Measurements from ENCODE around the gene EFEMP1. TPM values are rescaled to one million over a fixed set of nuclear protein-coding genes. Genes with fewer than 3 reads are reported as not detected.

Gene EFEMP1
- total and polyA plus RNA-seq, 2 of the 13 experiments (the other 11 are each of a cell fraction or from before 2014, with no cell fraction given) = not detected

DNA sequence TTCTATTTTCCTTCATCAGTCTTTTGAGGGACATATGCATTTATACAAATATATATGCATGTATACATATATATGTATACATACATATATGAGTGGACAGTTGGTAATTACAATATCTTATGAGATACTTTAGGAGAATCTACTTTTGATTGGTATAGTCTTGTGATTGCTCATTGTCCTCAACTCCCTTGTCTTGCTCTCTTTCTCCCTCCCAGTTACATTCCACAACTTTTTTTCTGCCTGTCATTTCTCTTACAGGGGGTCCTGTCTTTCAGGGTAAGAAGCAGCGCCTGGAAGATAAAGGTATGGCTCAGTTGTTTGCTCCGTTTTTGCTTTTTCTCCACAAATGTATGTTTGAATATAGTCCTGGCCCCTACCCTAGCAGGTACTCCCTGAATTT lies 19.9 kb downstream of the EFEMP1 start (continued):
- TF ChIP-seq, protein P1, sequence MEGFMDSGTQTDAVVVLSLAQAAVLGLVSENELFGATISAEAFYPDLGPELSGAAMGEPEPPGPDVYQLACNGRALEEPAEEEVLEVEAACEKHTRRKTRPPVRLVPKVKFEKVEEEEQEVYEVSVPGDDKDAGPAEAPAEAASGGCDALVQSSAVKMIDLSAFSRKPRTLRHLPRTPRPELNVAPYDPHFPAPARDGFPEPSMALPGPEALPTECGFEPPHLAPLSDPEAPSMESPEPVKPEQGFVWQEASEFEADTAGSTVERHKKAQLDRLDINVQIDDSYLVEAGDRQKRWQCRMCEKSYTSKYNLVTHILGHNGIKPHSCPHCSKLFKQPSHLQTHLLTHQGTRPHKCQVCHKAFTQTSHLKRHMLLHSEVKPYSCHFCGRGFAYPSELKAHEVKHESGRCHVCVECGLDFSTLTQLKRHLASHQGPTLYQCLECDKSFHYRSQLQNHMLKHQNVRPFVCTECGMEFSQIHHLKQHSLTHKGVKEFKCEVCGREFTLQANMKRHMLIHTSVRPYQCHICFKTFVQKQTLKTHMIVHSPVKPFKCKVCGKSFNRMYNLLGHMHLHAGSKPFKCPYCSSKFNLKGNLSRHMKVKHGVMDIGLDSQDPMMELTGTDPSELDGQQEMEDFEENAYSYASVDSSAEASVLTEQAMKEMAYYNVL (CRISPR knock-in tag; IDR thresholded peaks at IDR 0.05; ENCODE audit: borderline replicate concordance) = no peak
- TF ChIP-seq PCBP2 (optimal IDR thresholded peaks at IDR 0.05; ENCODE audit: low read depth, low read length, poor library complexity, severe bottlenecking) (no peak), HNRNPL (IDR thresholded peaks at IDR 0.05; ENCODE audit: low read depth, low read length) (no peak), ISL2 (CRISPR knock-in tag; IDR thresholded peaks at IDR 0.05) (no peak), NFRKB (IDR thresholded peaks at IDR 0.05) (no peak)
- TF ChIP-seq, protein P2, sequence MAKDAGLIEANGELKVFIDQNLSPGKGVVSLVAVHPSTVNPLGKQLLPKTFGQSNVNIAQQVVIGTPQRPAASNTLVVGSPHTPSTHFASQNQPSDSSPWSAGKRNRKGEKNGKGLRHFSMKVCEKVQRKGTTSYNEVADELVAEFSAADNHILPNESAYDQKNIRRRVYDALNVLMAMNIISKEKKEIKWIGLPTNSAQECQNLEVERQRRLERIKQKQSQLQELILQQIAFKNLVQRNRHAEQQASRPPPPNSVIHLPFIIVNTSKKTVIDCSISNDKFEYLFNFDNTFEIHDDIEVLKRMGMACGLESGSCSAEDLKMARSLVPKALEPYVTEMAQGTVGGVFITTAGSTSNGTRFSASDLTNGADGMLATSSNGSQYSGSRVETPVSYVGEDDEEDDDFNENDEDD (CRISPR knock-in tag; IDR thresholded peaks at IDR 0.05; ENCODE audit: borderline replicate concordance) = no peak
- TF ChIP-seq, protein P3, sequence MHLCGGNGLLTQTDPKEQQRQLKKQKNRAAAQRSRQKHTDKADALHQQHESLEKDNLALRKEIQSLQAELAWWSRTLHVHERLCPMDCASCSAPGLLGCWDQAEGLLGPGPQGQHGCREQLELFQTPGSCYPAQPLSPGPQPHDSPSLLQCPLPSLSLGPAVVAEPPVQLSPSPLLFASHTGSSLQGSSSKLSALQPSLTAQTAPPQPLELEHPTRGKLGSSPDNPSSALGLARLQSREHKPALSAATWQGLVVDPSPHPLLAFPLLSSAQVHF (CRISPR knock-in tag; IDR thresholded peaks at IDR 0.05) = no peak

DNA sequence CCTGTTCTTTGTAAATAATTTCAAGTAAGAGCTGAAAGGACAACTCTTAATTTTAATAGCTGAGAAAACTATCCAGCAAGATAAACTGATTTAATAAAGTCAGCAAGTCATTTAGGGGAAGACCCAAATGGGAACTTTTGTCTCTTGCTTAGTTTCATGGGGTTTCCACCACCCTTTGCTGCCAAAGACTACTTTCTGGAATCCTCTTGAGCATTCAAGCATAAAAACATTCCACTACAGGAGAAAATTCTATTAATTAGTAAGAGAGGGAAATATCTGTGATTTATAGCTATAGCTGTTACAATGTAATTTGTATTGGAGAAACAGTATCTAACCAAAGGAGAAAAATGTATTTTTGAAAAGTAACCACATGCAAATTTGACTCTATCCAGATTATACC lies 20.6 kb downstream of the EFEMP1 start:
- in situ Hi-C loops (cut with HindIII; ENCODE audit: extremely low pct_ligation_motif_present, low pct_unique_long_range_greater_than_20kb) (no loop called here), intact Hi-C loops (cut with micrococcal nuclease; ENCODE audit: unreplicated experiment) (no loop called here)
- no peaks in the 10 kb centered on the region for H3K79me2 ChIP-seq (ENCODE audit: insufficient read depth, low read length)
- FAIRE-seq (no peak), ATAC-seq (no peak), DNase-seq (ENCODE audit: low spot score) (no peak)
- H2AFZ ChIP-seq (ENCODE audit: low read length) = no peak overlapping the region
- POLR2A ChIA-PET = no interaction called here
- no TSS peak for BruUV-seq (replicated peaks)
- H4K20me1 ChIP-seq (ENCODE audit: insufficient read depth, low read length) = no peaks in the 10 kb centered on the region
- H3K36me3 ChIP-seq (replicated peaks in 1 of 2; ENCODE audit: control insufficient read depth in 1 of 2, insufficient read depth in 2 of 2, low read length in 2 of 2) = no peaks in the 10 kb centered on the region
- CTCF ChIA-PET (ENCODE audit: low intra/inter-chr PET ratio, low total read pairs) = no interaction called here
- H3K27me3 ChIP-seq (ENCODE audit: control insufficient read depth in 1 of 2, insufficient read depth in 2 of 2, low read length in 2 of 2) = no peaks in the 10 kb centered on the region
- H3K27ac ChIP-seq (ENCODE audit: extremely low read length, insufficient read depth, low read length) = no peak overlapping the region
- no peak overlapping the region for H3K9ac ChIP-seq (ENCODE audit: insufficient read depth, low read depth, low read length)
- H3K4me2 ChIP-seq (ENCODE audit: low read depth, low read length) = no peak overlapping the region
- H3K4me3 ChIP-seq (replicated peaks in 1 of 3; ENCODE audit: insufficient read depth in 1 of 3, low read depth in 2 of 3, low read length in 3 of 3) = no peak overlapping the region
- H3K4me1 ChIP-seq (ENCODE audit: insufficient read depth, low read length) = no peaks in the 10 kb centered on the region
- H3K9me3 ChIP-seq (ENCODE audit: low read length) = no peaks in the 10 kb centered on the region
- no peak for TF ChIP-seq ZNF773 (CRISPR knock-in tag; IDR thresholded peaks at IDR 0.05; ENCODE audit: borderline replicate concordance)
- TF ChIP-seq, protein P4, sequence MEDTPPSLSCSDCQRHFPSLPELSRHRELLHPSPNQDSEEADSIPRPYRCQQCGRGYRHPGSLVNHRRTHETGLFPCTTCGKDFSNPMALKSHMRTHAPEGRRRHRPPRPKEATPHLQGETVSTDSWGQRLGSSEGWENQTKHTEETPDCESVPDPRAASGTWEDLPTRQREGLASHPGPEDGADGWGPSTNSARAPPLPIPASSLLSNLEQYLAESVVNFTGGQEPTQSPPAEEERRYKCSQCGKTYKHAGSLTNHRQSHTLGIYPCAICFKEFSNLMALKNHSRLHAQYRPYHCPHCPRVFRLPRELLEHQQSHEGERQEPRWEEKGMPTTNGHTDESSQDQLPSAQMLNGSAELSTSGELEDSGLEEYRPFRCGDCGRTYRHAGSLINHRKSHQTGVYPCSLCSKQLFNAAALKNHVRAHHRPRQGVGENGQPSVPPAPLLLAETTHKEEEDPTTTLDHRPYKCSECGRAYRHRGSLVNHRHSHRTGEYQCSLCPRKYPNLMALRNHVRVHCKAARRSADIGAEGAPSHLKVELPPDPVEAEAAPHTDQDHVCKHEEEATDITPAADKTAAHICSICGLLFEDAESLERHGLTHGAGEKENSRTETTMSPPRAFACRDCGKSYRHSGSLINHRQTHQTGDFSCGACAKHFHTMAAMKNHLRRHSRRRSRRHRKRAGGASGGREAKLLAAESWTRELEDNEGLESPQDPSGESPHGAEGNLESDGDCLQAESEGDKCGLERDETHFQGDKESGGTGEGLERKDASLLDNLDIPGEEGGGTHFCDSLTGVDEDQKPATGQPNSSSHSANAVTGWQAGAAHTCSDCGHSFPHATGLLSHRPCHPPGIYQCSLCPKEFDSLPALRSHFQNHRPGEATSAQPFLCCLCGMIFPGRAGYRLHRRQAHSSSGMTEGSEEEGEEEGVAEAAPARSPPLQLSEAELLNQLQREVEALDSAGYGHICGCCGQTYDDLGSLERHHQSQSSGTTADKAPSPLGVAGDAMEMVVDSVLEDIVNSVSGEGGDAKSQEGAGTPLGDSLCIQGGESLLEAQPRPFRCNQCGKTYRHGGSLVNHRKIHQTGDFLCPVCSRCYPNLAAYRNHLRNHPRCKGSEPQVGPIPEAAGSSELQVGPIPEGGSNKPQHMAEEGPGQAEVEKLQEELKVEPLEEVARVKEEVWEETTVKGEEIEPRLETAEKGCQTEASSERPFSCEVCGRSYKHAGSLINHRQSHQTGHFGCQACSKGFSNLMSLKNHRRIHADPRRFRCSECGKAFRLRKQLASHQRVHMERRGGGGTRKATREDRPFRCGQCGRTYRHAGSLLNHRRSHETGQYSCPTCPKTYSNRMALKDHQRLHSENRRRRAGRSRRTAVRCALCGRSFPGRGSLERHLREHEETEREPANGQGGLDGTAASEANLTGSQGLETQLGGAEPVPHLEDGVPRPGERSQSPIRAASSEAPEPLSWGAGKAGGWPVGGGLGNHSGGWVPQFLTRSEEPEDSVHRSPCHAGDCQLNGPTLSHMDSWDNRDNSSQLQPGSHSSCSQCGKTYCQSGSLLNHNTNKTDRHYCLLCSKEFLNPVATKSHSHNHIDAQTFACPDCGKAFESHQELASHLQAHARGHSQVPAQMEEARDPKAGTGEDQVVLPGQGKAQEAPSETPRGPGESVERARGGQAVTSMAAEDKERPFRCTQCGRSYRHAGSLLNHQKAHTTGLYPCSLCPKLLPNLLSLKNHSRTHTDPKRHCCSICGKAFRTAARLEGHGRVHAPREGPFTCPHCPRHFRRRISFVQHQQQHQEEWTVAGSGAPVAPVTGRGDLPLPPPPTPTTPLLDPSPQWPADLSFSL (CRISPR knock-in tag; IDR thresholded peaks at IDR 0.05) = no peak
- TF ChIP-seq ZZZ3 (CRISPR knock-in tag; IDR thresholded peaks at IDR 0.05; ENCODE audit: borderline replicate concordance) = no peak
